Activated naive CD8-positive, alpha-beta T cell treated with anti-CD3 and anti-CD28 coated beads, Interleukin-2, amount 50 U/mL, for 24 hours (primary cell): ENCODE results near the gene TMC4.

ENCODE experiments used
- ATAC-seq: fragments of 150-1000 bp; cut with Tn5 transposase; one replicate; pipeline ENCODE4 v1.10.0; 2021
- DNase-seq: peaks from one replicate; pipeline ENCODE4 v3.0.0; 2021
- H3K27ac Mint-ChIP-seq: one replicate; pipeline ENCODE4 v1.8.0; 2021; ENCODE audit warnings: mild to moderate bottlenecking, mixed read lengths
- H3K27me3 Mint-ChIP-seq: one replicate; pipeline ENCODE4 v1.8.0; 2021; ENCODE audit warnings: mixed read lengths
- H3K36me3 Mint-ChIP-seq: one replicate; pipeline ENCODE4 v1.8.0; 2021; ENCODE audit warnings: low read depth, mixed read lengths
- H3K4me1 Mint-ChIP-seq: one replicate; pipeline ENCODE4 v1.8.0; 2021; ENCODE audit warnings: mixed read lengths
- H3K4me3 Mint-ChIP-seq: one replicate; pipeline ENCODE4 v1.8.0; 2021; ENCODE audit warnings: mild to moderate bottlenecking, moderate library complexity, mixed read lengths
- H3K9me3 Mint-ChIP-seq: one replicate; pipeline ENCODE4 v1.8.0; 2021; ENCODE audit warnings: mixed read lengths

TMC4 gene

DNA sequence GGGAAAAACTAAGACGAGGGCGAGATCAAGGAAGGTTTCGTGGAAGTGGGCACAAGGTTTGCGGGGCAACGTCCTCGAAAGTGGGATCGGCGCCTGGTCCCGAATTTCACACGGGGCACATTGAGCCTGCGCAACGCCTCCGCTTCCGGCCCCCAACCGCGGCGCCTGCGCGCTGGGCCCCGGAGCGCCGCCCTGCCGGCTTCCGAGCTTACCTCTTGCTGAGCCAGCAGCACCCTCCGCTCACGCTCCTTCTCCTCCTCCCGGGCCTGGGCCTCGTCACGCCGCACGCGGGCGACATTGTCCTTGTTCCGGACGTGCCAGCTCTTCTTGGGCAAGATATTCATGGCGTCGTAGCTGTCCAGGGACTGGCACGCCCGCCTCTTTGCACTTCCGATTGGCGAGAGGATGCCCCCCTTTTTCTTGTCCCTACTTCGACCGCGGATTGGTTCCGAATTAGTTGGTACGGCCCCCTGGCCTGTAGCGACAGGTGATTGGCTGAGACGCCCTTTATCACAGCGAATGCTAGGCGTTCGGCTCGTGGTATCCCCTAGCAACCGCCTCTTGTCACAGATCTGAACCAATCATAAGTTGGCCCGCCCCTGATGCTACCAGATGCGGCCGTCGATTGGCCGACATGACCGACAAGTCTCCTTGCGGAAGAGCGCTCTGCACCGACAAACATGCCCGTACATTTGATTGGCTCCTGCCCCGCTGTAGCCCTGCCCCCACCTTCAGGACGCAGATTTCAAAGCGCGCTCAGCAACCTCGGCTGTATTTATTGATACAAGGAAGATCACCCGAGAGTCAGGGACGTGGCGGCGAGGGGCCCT, 13.4 kb downstream of the TMC4 start, which contains the start of gene LENG1:
Gene LENG1 (minus strand): TSS at position 370 of the 830 bp plus-strand sequence. CDS start 26 bp downstream, at position 344.
- Mint-ChIP-seq H3K36me3 (peaks cover 16% of the 10 kb centered on the region), H3K4me3 (peak within 1 kb of the TSS; percentile 87), H3K4me1 (peaks cover 55% of the 10 kb centered on the region), H3K27ac (peak within 1 kb of the TSS; percentile 90), H3K9me3 (no peaks in the 10 kb centered on the region), H3K27me3 (peaks cover 10% of the 10 kb centered on the region)
- ATAC-seq (peak; percentile 96), DNase-seq (peak; percentile 96)

DNA sequence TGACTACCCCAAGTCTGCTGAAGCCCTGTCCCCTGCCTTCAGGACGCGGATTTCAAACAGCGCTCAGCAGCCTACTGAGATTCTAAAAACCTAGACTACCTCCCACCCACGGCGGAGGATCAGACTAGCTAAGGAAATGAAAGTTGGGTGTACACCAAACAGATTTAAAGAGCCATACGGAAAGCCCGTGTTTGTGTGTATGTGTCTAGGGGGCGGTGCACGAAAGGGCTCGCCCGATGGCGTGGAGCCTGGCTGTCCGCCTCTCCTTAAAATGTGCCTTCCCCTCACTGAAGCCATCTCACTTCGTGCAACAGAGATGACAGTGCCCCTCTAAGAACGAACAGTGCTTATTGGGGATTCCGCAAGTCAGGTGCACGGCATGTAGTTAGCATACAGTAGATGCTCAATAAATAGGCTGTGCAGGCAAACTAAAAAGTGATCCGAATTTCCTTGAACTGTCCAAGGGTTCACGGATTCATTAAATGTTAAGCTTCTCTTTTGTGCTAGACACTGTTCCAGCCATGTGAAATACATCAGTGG, 14.1 kb downstream of the TMC4 start:
- peaks cover 56% of the 10 kb centered on the region for H3K4me1 Mint-ChIP-seq
- H3K4me3 Mint-ChIP-seq, result peak overlapping the region; percentile 87

DNA sequence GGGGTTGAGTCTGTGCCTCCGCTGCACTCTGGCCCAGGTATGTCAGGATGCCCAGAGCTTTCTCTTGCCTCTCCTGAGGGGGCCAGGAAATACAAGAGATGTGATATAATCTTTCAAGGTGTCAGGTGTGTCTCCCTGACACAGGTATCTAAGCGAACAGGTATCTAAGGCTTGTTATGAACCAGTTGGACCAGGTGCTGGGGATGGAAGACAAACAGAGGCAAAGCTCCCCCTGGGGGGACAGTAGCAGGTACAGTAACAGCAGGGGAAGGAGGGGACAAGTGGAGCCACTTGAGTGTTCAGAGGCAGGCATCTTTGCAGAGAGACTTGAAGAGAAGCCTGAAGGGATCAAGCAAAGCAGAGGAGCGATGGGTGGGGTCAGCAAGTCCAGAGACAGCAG, 16.0 kb downstream of the TMC4 start:
- ATAC-seq (no peak), DNase-seq (no peak)
- Mint-ChIP-seq H3K27ac (peak overlapping the region; percentile 16), H3K9me3 (no peaks in the 10 kb centered on the region), H3K4me1 (peaks cover 51% of the 10 kb centered on the region), H3K36me3 (peaks cover 26% of the 10 kb centered on the region), H3K27me3 (no peaks in the 10 kb centered on the region), H3K4me3 (no peak overlapping the region)

More for the DNA sequence above, 14.1 kb downstream of the TMC4 start:
- H3K27me3 Mint-ChIP-seq, result peaks cover 5% of the 10 kb centered on the region
- peak; percentile 38 for DNase-seq
- peaks cover 23% of the 10 kb centered on the region for H3K36me3 Mint-ChIP-seq
- H3K9me3 Mint-ChIP-seq, result no peaks in the 10 kb centered on the region
- H3K27ac Mint-ChIP-seq, result peak overlapping the region; percentile 90
- ATAC-seq, result no peak

DNA sequence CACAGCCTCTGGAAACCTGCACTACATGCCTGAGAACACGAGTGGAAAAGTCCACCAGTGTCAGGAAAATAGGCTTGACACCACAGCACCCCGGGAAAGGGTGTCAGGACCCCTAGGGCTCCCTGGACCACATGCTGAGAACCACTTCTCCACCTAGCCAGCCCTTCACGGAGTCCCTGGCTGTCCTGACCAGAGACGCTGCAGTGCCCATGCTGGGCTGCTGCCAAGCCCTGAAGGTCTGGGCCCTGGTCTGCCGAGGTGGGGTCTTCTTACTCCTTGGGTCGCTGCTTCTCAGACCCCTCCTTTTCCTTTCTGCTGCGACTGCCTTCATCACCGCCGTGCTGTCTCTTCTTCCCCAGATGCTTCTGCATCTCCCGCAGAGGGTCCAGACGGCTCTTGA, 16.5 kb downstream of the TMC4 start:
- Mint-ChIP-seq H3K4me1 (peaks cover 48% of the 10 kb centered on the region), H3K27ac (no peak overlapping the region), H3K9me3 (no peaks in the 10 kb centered on the region), H3K4me3 (no peak overlapping the region), H3K36me3 (peaks cover 26% of the 10 kb centered on the region), H3K27me3 (no peaks in the 10 kb centered on the region)
- ATAC-seq (no peak), DNase-seq (no peak)

DNA sequence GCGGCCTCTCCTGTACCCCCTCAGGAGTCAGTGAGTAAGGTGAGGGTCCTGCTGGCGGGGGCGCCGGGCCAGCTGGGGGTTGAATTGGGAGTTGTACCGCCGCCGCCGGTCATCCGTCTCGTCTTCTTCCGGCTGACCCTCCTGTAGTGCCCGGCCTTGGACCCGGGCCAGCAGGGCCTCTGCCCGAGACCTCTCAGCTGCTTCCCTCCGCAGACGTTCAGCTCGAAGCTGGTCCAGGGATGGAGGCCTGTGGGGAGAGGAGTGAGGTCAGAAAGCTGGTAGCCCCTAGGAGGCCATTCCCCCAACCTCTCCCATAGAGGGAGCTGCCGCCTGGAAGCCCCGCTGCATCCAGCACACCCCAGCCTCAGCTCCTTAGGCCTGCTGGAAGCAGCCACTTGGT, 17.3 kb downstream of the TMC4 start:
- peaks cover 26% of the 10 kb centered on the region for H3K36me3 Mint-ChIP-seq
- H3K4me3 Mint-ChIP-seq, result no peak overlapping the region
- no peak for ATAC-seq
- H3K27me3 Mint-ChIP-seq, result no peaks in the 10 kb centered on the region
- H3K27ac Mint-ChIP-seq, result no peak overlapping the region
- H3K4me1 Mint-ChIP-seq, result peaks cover 44% of the 10 kb centered on the region
- no peak for DNase-seq
- no peaks in the 10 kb centered on the region for H3K9me3 Mint-ChIP-seq

DNA sequence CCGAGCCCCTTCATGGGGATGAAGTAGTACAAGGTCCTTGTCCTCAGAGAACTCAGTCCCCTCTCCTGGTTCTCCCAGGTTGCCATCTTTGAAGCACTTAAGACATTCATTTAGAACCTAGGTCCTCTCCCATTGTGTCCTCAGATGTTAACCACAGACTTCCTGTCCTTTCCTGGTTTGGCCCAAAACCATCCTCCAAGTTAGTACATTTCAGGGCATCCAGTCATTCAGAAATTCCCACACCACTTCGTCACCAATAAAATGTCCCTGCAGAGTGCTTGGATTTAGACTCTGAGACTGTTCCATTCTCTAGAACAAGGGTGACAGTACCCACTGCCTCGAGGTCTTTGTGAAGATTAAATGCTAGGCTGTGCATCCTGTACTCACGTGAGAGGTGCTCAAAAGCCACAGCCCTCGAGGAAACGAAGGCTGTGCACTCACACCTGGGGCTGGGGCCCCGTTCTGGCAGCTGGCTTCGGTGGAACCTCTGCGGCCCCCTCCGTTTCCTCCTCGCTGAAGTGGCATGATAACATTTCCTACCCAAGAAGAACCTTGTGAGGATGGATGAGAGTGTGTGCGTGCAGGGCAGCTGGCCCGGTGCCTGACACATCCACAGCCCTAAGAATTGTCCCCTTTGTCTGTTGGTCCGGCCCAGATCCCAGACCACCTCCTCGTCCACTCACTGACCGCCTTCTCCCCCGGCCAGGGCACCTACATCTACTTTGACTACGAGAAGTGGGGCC, 18.2 kb downstream of the TMC4 start:
- Mint-ChIP-seq H3K27me3 (no peaks in the 10 kb centered on the region), H3K4me1 (peaks cover 37% of the 10 kb centered on the region), H3K4me3 (no peak overlapping the region), H3K27ac (peak overlapping the region; percentile 78), H3K9me3 (no peaks in the 10 kb centered on the region), H3K36me3 (peaks cover 30% of the 10 kb centered on the region)
- no peak for DNase-seq
- ATAC-seq, result no peak

DNA sequence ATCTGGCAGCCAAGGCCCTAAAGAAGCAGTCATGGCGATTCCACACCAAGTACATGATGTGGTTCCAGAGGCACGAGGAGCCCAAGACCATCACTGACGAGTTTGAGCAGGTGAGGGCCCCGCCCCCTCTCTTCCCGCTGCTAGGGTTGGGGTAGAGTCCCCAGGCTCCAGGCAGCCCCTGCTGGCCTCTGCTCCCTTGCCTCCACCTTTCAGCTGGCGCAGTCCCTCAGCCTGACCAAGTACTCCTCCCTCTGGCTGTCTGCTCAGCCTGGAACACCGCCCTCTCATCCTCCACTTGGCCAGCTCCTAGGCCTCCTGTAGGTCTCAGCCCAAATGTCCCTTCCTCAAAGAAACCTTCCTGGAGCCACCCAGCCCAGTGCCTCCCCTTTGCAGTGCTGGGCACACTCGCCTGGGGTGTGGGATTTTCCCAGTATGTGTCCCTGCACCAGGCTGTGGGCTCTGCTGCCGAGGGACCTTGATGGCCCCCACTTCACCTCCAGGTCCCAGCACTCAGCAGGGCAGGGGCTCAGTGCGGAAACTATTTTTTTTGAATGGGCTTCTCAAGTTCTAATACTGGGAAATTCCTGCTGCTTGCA, 19.1 kb downstream of the TMC4 start:
- no peak overlapping the region for H3K4me3 Mint-ChIP-seq
- H3K27me3 Mint-ChIP-seq, result no peaks in the 10 kb centered on the region
- DNase-seq (no peak), ATAC-seq (no peak)
- H3K9me3 Mint-ChIP-seq, result no peaks in the 10 kb centered on the region
- peaks cover 31% of the 10 kb centered on the region for H3K36me3 Mint-ChIP-seq
- H3K4me1 Mint-ChIP-seq, result peaks cover 29% of the 10 kb centered on the region
- H3K27ac Mint-ChIP-seq, result peak overlapping the region; percentile 78

DNA sequence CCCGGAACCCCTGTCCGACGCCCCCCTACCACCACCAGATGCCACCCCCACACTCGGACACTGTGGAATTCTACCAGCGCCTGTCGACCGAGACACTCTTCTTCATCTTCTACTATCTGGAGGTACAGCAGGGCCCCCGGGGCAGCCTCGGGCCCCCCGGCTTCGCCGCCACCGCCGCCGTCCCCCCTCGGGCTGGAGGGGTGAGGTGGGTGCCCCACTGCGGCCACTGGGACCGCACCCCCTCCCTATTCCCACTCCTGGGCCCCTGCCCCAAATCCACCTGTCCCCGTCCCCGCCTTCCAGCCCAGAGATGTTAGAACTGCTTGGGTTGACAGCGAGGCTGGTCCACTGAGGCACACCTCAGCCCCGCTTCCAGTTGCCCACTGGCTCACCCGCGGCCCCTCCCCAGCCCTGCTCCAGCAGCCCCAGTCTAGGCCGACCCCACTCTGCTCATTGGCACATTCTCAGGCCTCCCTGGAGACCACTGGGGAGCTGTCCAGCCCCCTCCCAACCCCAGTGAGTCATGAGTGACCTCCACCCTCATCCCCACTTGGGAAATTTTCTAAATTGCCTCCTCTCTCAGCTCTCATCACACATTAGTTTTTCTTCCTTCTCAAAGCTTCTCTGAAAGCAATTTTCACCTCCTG, 20.0 kb downstream of the TMC4 start:
- H3K27me3 Mint-ChIP-seq, result no peaks in the 10 kb centered on the region
- H3K9me3 Mint-ChIP-seq, result no peaks in the 10 kb centered on the region
- H3K4me3 Mint-ChIP-seq, result no peak overlapping the region
- H3K4me1 Mint-ChIP-seq, result peaks cover 21% of the 10 kb centered on the region
- no peak overlapping the region for H3K27ac Mint-ChIP-seq
- DNase-seq (no peak), ATAC-seq (no peak)
- peaks cover 30% of the 10 kb centered on the region for H3K36me3 Mint-ChIP-seq

DNA sequence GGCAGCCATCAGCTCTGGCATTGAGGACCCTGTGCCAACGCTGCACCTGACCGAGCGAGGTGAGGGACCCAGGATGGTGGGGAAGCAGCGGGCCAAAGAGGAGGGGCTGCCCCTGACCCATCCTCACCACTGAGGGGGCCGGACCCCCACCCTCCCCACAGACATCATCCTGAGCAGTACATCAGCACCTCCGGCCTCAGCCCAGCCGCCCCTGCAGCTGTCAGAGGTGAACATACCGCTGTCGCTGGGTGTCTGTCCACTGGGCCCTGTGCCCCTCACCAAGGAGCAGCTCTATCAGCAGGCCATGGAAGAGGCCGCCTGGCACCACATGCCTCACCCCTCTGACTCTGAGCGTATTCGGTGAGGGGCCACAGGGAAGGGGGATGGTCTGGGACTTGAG, 20.7 kb downstream of the TMC4 start:
- ATAC-seq (no peak), DNase-seq (no peak)
- peaks cover 33% of the 10 kb centered on the region for H3K36me3 Mint-ChIP-seq
- H3K9me3 Mint-ChIP-seq, result no peaks in the 10 kb centered on the region
- no peak overlapping the region for H3K4me3 Mint-ChIP-seq
- peaks cover 20% of the 10 kb centered on the region for H3K4me1 Mint-ChIP-seq
- H3K27ac Mint-ChIP-seq, result no peak overlapping the region
- no peaks in the 10 kb centered on the region for H3K27me3 Mint-ChIP-seq

DNA sequence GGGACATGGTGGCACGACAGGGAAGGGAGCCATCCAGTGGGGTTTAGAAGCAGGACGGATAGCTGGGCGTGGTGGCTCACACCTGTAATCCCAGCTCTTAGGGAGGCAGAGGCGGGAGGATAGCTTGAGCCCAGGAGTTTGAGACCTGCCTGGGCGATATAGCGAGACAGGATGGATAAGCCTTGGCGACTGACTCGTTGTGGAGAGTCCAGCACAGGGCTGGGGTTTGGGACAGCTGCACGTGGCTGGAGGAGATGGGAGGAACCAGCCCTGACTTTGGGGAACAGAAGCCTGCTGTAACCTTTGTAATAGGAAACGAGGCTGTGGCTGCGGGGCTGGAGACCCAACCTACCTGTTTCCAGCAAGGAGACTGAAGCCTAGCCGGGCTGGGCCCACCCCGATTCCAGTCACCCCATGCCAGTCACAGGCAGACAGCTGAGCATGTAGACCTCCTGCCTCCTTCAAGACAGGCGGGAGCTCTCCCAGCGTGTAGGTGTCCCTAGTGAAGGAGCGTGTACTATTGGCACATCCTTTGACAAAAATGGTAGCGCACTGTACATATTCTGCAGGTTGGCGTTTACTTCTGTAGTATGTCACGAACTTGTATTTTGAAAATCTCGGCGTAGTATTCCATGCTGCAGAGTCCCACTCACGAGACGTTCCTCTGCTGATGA, 21.5 kb downstream of the TMC4 start:
- H3K27me3 Mint-ChIP-seq, result no peaks in the 10 kb centered on the region
- no peak for DNase-seq
- peaks cover 34% of the 10 kb centered on the region for H3K36me3 Mint-ChIP-seq
- ATAC-seq, result no peak
- no peak overlapping the region for H3K4me3 Mint-ChIP-seq
- H3K27ac Mint-ChIP-seq, result no peak overlapping the region
- H3K9me3 Mint-ChIP-seq, result no peaks in the 10 kb centered on the region
- H3K4me1 Mint-ChIP-seq, result peaks cover 20% of the 10 kb centered on the region

DNA sequence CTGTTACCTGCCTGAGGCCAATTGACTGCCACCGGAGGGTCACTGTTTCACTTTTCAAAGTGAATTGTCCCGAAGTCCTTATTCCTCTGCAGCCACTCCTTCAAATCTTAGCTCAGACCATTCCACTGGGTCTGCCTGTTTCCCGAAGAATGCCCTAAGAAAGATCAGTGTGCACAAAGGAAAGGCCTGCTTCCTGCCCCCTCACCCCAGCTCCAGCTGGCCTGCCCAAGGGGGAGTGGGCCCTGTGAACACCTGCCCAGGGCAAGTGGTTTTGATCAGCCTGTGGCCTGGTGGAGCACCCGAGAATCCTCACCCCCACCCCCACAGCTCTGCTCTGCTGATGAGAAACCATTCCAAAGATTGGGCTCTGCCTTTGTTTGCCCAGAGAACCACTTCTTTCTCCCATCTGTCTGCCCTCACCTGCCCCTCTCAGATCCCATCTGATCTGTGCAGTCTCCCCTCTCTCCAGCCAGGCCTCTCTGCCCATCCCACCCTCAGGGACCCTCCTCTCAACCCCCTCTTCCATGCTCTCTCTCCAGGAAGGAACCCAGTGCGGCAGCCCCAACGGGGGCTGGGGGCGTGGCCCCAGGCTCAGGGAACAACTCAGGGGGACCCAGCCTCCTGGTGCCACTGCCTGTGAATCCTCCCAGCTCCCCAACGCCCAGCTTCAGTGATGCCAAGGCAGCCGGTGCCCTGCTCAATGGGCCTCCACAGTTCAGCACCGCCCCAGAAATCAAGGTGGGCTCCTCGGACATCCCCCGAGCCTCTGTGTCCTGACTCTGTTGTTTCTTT, 23.7 kb downstream of the TMC4 start:
- Mint-ChIP-seq H3K27ac (no peak overlapping the region), H3K36me3 (peaks cover 38% of the 10 kb centered on the region)

DNA sequence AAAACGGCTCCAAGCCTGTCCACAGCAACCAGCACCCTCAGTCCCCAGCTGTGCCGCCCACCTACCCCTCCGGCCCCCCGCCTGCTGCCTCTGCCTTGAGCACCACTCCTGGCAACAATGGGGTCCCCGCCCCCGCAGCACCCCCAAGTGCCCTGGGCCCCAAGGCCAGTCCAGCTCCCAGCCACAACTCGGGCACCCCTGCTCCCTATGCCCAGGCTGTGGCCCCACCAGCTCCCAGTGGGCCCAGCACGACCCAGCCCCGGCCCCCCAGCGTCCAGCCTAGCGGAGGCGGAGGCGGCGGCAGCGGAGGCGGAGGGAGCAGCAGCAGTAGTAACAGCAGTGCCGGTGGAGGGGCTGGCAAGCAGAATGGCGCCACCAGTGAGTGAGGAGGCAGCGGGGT, 24.8 kb downstream of the TMC4 start:
- DNase-seq (no peak), ATAC-seq (no peak)
- H3K27ac Mint-ChIP-seq, result no peak overlapping the region
- H3K9me3 Mint-ChIP-seq, result no peaks in the 10 kb centered on the region
- H3K27me3 Mint-ChIP-seq, result no peaks in the 10 kb centered on the region
- peaks cover 40% of the 10 kb centered on the region for H3K36me3 Mint-ChIP-seq
- no peaks in the 10 kb centered on the region for H3K4me1 Mint-ChIP-seq
- no peak overlapping the region for H3K4me3 Mint-ChIP-seq

More for the DNA sequence above, 23.7 kb downstream of the TMC4 start:
- Mint-ChIP-seq H3K9me3 (no peaks in the 10 kb centered on the region), H3K4me1 (peaks cover 10% of the 10 kb centered on the region), H3K4me3 (no peak overlapping the region), H3K27me3 (no peaks in the 10 kb centered on the region)
- ATAC-seq, result no peak
- no peak for DNase-seq

DNA sequence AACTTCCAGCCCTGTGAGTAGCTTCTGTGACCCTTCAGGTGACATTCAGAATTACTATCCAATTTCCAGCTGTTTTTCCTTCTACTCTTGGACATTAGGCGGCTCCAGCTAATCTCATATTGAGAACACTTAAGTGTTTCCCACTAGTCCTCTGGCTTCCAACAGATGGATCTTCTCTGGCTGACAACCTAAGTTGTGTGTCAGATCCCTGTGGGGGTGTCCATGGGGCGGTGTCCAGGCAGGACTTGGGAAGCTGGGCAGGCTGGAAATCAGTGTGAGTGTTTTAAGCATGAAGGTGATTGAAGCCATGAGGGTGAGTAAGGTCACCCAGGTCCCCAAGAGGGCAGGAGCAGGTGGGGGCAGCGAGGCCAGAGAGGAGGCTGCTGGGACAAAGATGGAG, 25.3 kb downstream of the TMC4 start:
- Mint-ChIP-seq H3K4me3 (no peak overlapping the region), H3K4me1 (no peaks in the 10 kb centered on the region), H3K9me3 (no peaks in the 10 kb centered on the region), H3K27ac (no peak overlapping the region), H3K27me3 (no peaks in the 10 kb centered on the region), H3K36me3 (peaks cover 40% of the 10 kb centered on the region)
- DNase-seq (no peak), ATAC-seq (no peak)
